Type B pancreatic cell (in vitro differentiated cells): ENCODE results near the gene RABGAP1L. TPM values are rescaled to one million over a fixed set of nuclear protein-coding genes. Genes with fewer than 3 reads are reported as not detected.

Source experiments
- DNase-seq: peaks from one replicate; pipeline ENCODE4 v3.0.0; 2021; ENCODE audit warnings: mixed read lengths; ENCODE audit not compliant: unreplicated experiment; ENCODE audit errors: extremely low spot score
- H3K27ac Mint-ChIP-seq: 2 replicates; pipeline ENCODE4 v1.8.0; 2021; ENCODE audit warnings: mild to moderate bottlenecking, mixed read lengths
- H3K27me3 Mint-ChIP-seq: 2 replicates; pipeline ENCODE4 v1.8.0; 2021; ENCODE audit warnings: mixed read lengths
- H3K36me3 Mint-ChIP-seq: 2 replicates; pipeline ENCODE4 v1.8.0; 2021; ENCODE audit warnings: mixed read lengths
- H3K4me1 Mint-ChIP-seq: one replicate; pipeline ENCODE4 v1.8.0; 2021; ENCODE audit warnings: mixed read lengths; ENCODE audit not compliant: unreplicated experiment
- H3K4me3 Mint-ChIP-seq: 2 replicates; pipeline ENCODE4 v1.8.0; 2021; ENCODE audit warnings: mild to moderate bottlenecking, mixed read lengths
- H3K9me3 Mint-ChIP-seq: 2 replicates; pipeline ENCODE4 v1.8.0; 2021; ENCODE audit warnings: mixed read lengths
- CTCF ChIP-seq: fragments of 200-600 bp; sonication (generic); conservative IDR thresholded peaks from 2 replicates; pipeline ENCODE4 v1.5.0; 2021; ENCODE audit warnings: antibody characterized with exemption, mild to moderate bottlenecking
- total RNA-seq: library from RNA; stranded (reverse); gene quantifications from 2 replicates; pipeline ENCODE4 v1.2.1, GENCODE V29; 2021; ENCODE audit warnings: low replicate concordance

Gene RABGAP1L
- total RNA-seq, 1 donor from 2014 or later = 35.6 TPM

DNA sequence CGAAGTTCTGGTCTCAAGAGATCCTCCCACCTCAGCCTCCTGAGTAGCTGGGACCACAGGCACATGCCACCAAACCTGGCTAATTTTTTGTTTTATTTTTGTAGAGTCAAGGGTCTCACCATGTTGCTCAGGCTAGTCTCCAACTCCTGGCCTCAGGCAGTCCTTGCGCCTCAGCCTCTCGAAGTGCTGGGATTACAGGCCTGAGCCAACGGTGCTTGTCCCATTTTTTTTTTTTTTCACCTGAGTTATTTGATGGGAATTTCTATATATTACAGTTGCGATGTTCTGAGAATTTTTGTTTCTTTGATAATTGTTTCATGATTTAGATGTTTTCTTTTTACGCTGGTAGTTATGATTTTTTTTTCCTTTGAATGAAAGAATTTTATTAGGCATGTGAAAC, 2.5 kb downstream of the RABGAP1L start:
- no peaks in the 10 kb centered on the region for H3K27me3 Mint-ChIP-seq
- TF ChIP-seq CTCF = no peak
- peaks cover 8% of the 10 kb centered on the region for H3K36me3 Mint-ChIP-seq
- H3K9me3 Mint-ChIP-seq = no peaks in the 10 kb centered on the region
- H3K27ac Mint-ChIP-seq = no peak overlapping the region
- peaks cover 25% of the 10 kb centered on the region for H3K4me1 Mint-ChIP-seq
- DNase-seq = no peak
- peak overlapping the region; percentile 54 for H3K4me3 Mint-ChIP-seq

DNA sequence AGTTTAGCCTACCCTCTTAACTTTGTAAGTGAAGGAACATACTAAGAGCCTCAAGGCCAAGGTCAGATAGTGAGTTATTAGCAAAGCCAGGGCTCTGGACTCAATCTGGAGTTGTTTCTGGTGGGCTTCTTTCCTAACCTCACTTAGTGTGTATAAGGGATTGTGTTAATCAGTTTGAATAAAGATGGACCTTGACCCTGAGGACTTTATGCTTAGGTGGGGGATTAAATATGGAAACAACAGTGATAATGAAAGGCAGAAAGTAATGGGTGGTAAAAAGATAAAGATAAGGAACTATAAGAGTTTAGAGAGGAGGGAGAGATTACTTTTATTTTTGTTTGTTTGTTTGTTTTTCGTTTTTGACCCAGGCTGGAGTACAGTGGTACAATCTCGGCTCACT, 5.5 kb downstream of the RABGAP1L start:
- H3K4me1 Mint-ChIP-seq = peaks cover 18% of the 10 kb centered on the region
- peaks cover 8% of the 10 kb centered on the region for H3K36me3 Mint-ChIP-seq
- no peak overlapping the region for H3K27ac Mint-ChIP-seq
- H3K27me3 Mint-ChIP-seq = no peaks in the 10 kb centered on the region
- TF ChIP-seq CTCF = no peak
- no peak overlapping the region for H3K4me3 Mint-ChIP-seq
- no peaks in the 10 kb centered on the region for H3K9me3 Mint-ChIP-seq
- no peak for DNase-seq

DNA sequence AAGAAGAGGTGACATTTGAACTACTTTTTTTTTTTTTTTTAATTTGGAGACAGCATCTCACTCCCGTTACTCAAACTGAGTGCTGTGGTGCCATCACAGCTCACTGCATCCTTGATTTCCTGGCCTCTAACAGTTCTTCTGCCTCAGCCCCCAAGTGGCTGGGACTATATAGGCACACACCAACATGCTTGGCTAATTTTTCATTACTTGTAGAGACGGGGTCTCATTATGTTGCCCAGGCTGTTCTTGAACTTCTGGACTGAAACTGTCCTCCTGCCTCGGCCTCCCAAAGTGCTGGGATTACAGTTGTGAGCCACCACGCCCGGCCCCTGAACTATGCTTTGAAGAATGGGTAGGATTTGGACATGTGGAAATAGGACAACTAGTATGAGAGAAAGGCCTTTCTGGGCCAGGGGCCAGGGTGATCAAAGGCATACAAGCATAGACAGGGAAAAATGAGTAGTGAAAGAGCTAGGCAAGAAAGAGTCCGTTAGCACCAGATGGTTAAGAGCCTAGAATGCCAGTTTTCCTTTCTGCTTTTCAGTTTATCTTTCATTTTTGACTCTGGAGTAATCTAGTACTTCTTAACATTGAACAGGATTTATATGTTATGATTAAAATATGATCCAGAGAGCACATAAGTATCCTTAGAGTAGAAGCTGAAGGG, 6.3 kb downstream of the RABGAP1L start:
- Mint-ChIP-seq H3K27ac (peak overlapping the region; percentile 13), H3K27me3 (no peaks in the 10 kb centered on the region), H3K36me3 (peaks cover 8% of the 10 kb centered on the region), H3K4me3 (no peak overlapping the region), H3K4me1 (peaks cover 13% of the 10 kb centered on the region), H3K9me3 (no peaks in the 10 kb centered on the region)
- no peak for TF ChIP-seq CTCF
- DNase-seq = no peak

GRCh38 chr1:174166530-174167264, 7.4 kb downstream of the RABGAP1L start:
- Mint-ChIP-seq H3K9me3 (no peaks in the 10 kb centered on the region), H3K36me3 (peaks cover 8% of the 10 kb centered on the region), H3K27me3 (no peaks in the 10 kb centered on the region), H3K4me1 (peaks cover 12% of the 10 kb centered on the region), H3K27ac (peak overlapping the region; percentile 50), H3K4me3 (no peak overlapping the region)
- no peak for DNase-seq
- no peak for TF ChIP-seq CTCF

DNA sequence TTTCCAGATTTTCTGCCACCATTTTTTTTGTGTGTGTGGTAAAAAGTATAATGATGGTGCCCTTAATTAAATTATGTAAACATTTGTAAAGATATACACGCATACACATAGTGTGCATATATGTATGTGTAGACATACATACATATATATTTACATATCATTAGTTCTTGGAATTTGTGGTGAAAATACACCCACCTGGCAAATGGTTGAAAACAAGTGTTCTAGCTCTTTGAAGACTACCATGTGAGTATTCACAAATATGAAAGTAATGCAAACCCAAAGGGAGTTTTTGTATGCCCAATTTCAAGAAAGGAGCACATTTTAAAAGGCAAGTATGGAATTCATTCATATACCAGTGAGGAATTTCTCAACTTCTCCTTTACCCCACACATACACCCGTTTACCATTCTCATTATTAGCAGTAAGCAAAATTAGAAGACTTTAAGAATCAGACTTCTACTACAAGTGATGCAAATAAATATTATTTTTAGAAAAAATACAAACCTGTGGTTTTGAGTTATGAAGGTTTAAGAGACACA, 8.0 kb downstream of the RABGAP1L start:
- peaks cover 8% of the 10 kb centered on the region for H3K36me3 Mint-ChIP-seq
- H3K4me1 Mint-ChIP-seq = peaks cover 12% of the 10 kb centered on the region
- H3K27me3 Mint-ChIP-seq = no peaks in the 10 kb centered on the region
- no peak for TF ChIP-seq CTCF
- H3K4me3 Mint-ChIP-seq = no peak overlapping the region
- H3K9me3 Mint-ChIP-seq = no peaks in the 10 kb centered on the region
- no peak for DNase-seq
- H3K27ac Mint-ChIP-seq = no peak overlapping the region
